OCI-LY1 (cell line): ENCODE results near the gene FRY.

Source experiments
- H2AFZ ChIP-seq: fragments of 200-600 bp; sonication (generic), shearing (Covaris generic); 2 replicates; pipeline ENCODE4 v1.6.0; 2014; ENCODE audit warnings: antibody characterized with exemption, mild to moderate bottlenecking, low read length
- H3F3A ChIP-seq: fragments of 200-600 bp; sonication (generic), shearing (Covaris generic); 2 replicates; pipeline ENCODE4 v1.6.0; 2014; ENCODE audit warnings: mild to moderate bottlenecking, antibody characterized with exemption, low read length, moderate library complexity; ENCODE audit not compliant: insufficient read depth
- H3K27ac ChIP-seq: fragments of 200-600 bp; sonication (generic); 2 replicates; pipeline ENCODE4 v1.5.1; 2014; ENCODE audit warnings: low read length, mixed run types, mild to moderate bottlenecking, low read depth; ENCODE audit not compliant: poor library complexity, severe bottlenecking
- H3K27me3 ChIP-seq: fragments of 200-600 bp; sonication (generic); 2 replicates; pipeline ENCODE4 v1.6.0; 2014; ENCODE audit warnings: antibody characterized with exemption, mild to moderate bottlenecking, low read length, moderate library complexity; ENCODE audit not compliant: insufficient read depth
- H3K36me3 ChIP-seq: fragments of 200-600 bp; sonication (generic); 2 replicates; pipeline ENCODE4 v1.6.1; 2014; ENCODE audit warnings: mild to moderate bottlenecking, antibody characterized with exemption, low read length, moderate library complexity, mixed read lengths; ENCODE audit not compliant: insufficient read depth
- H3K4me1 ChIP-seq: fragments of 200-600 bp; sonication (generic); 2 replicates; pipeline ENCODE4 v1.5.1; 2014; ENCODE audit warnings: mild to moderate bottlenecking, low read length, moderate library complexity; ENCODE audit not compliant: insufficient read depth, severe bottlenecking
- H3K4me2 ChIP-seq: fragments of 200-600 bp; sonication (generic), shearing (Covaris generic); 2 replicates; pipeline ENCODE4 v1.6.1; 2014; ENCODE audit warnings: low read length
- H3K4me3 ChIP-seq: fragments of 200-600 bp; sonication (generic); 2 replicates; pipeline ENCODE4 v1.5.1; 2014; ENCODE audit warnings: low read length, low read depth, mild to moderate bottlenecking, mixed read lengths; ENCODE audit not compliant: poor library complexity, severe bottlenecking
- H3K79me2 ChIP-seq: fragments of 200-600 bp; shearing (Covaris generic); 2 replicates; pipeline ENCODE4 v1.6.1; 2016; ENCODE audit warnings: mixed run types, low read length, mixed read lengths; ENCODE audit not compliant: insufficient read depth
- H3K9ac ChIP-seq: fragments of 200-600 bp; sonication (generic), shearing (Covaris generic); 2 replicates; pipeline ENCODE4 v1.6.1; 2014; ENCODE audit warnings: mild to moderate bottlenecking, low read length, mixed read lengths
- H3K9me2 ChIP-seq: fragments of 200-600 bp; sonication (generic), shearing (Covaris generic); 2 replicates; pipeline ENCODE4 v1.6.1; 2014; ENCODE audit warnings: low read depth, mild to moderate bottlenecking, low read length, mixed read lengths
- H3K9me3 ChIP-seq: fragments of 200-600 bp; shearing (Covaris generic); 2 replicates; pipeline ENCODE4 v1.6.1; 2014; ENCODE audit warnings: low read length, mixed read lengths
- H4K20me1 ChIP-seq: fragments of 200-600 bp; sonication (generic), shearing (Covaris generic); 2 replicates; pipeline ENCODE4 v1.6.0; 2016; ENCODE audit warnings: mild to moderate bottlenecking, low read length; ENCODE audit not compliant: insufficient read depth
- CTCF ChIP-seq: fragments of 200-600 bp; sonication (generic), shearing (Covaris generic); IDR thresholded peaks from 2 replicates; pipeline ENCODE4 v1.5.1; 2017; ENCODE audit warnings: mild to moderate bottlenecking, antibody characterized with exemption, low read length, moderate library complexity, mixed read lengths
- EZH2 ChIP-seq: fragments of 200-600 bp; sonication (generic), shearing (Covaris generic); IDR thresholded peaks from 2 replicates; pipeline ENCODE4 v1.8.0; 2017; ENCODE audit warnings: borderline replicate concordance, mixed run types, mild to moderate bottlenecking, antibody characterized with exemption, low read length, moderate library complexity, mixed read lengths

FRY gene

GRCh38 chr13:32259116-32259515 lies 227.5 kb downstream of the FRY start:
- no peaks in the 10 kb centered on the region for H3K27me3 ChIP-seq
- no peak overlapping the region for H3K4me3 ChIP-seq
- no peaks in the 10 kb centered on the region for H3K9me2 ChIP-seq
- no peaks in the 10 kb centered on the region for H3K36me3 ChIP-seq
- no peaks in the 10 kb centered on the region for H3K79me2 ChIP-seq
- H3K27ac ChIP-seq, result no peak overlapping the region
- no peak overlapping the region for H3K4me2 ChIP-seq
- no peak overlapping the region for H3K9ac ChIP-seq
- H3K4me1 ChIP-seq, result no peaks in the 10 kb centered on the region
- no peaks in the 10 kb centered on the region for H4K20me1 ChIP-seq
- no peak overlapping the region for H2AFZ ChIP-seq
- TF ChIP-seq CTCF (peak; percentile 6; the same call in 1 of the 2 replicates), EZH2 (no peak)
- H3F3A ChIP-seq, result no peaks in the 10 kb centered on the region
- no peaks in the 10 kb centered on the region for H3K9me3 ChIP-seq

- no peak overlapping the region for H3K27ac ChIP-seq
- H4K20me1 ChIP-seq, result no peaks in the 10 kb centered on the region
- no peaks in the 10 kb centered on the region for H3K27me3 ChIP-seq
- no peak overlapping the region for H3K4me2 ChIP-seq
- no peaks in the 10 kb centered on the region for H3K79me2 ChIP-seq
- no peak overlapping the region for H3K9ac ChIP-seq
- H2AFZ ChIP-seq, result no peak overlapping the region
- H3K4me3 ChIP-seq, result no peak overlapping the region
- H3F3A ChIP-seq, result no peaks in the 10 kb centered on the region
- no peaks in the 10 kb centered on the region for H3K36me3 ChIP-seq
- no peak for TF ChIP-seq EZH2
- no peak for TF ChIP-seq CTCF
- H3K9me2 ChIP-seq, result no peaks in the 10 kb centered on the region
- H3K9me3 ChIP-seq, result no peaks in the 10 kb centered on the region
- no peaks in the 10 kb centered on the region for H3K4me1 ChIP-seq
Measured at GRCh38 chr13:32261567-32261966, 230.0 kb downstream of the FRY start.

- Histone ChIP-seq H2AFZ (no peak overlapping the region), H3K27ac (no peak overlapping the region), H3K4me2 (no peak overlapping the region), H3K4me3 (no peak overlapping the region), H3K4me1 (no peaks in the 10 kb centered on the region), H3K9me3 (no peaks in the 10 kb centered on the region), H3K79me2 (no peaks in the 10 kb centered on the region), H3K9ac (no peak overlapping the region), H3K36me3 (no peaks in the 10 kb centered on the region), H3K9me2 (no peaks in the 10 kb centered on the region), H3K27me3 (no peaks in the 10 kb centered on the region), H3F3A (no peaks in the 10 kb centered on the region), H4K20me1 (no peaks in the 10 kb centered on the region)
- TF ChIP-seq EZH2 (no peak), CTCF (no peak)
Measured at GRCh38 chr13:32262165-32262564, 230.6 kb downstream of the FRY start.
